Bronchial epithelial cell (primary cell): ENCODE measurements around the gene DIAPH3. TPM values are rescaled to one million over a fixed set of nuclear protein-coding genes. Genes with fewer than 3 reads are reported as not detected.

Source experiments
- DNase-seq: peaks from one replicate; pipeline ENCODE4 v3.0.0-alpha.2; 2010; ENCODE audit warnings: low read depth
- FAIRE-seq: peaks from 2 replicates; lab custom pipeline; 2011; peaks lifted over from hg19 to GRCh38; lab: Jason Lieb, UNC
- H3K27me3 ChIP-seq: 2 replicates; pipeline ENCODE4 v1.5.1; 2011; ENCODE audit warnings: low read length; ENCODE audit not compliant: control insufficient read depth, insufficient read depth
- H3K36me3 ChIP-seq: 2 replicates; pipeline ENCODE4 v1.5.1; 2011; ENCODE audit warnings: low read length; ENCODE audit not compliant: control insufficient read depth, insufficient read depth
- H3K4me3 ChIP-seq: 2 replicates; pipeline ENCODE4 v1.5.1; 2011; ENCODE audit warnings: mild to moderate bottlenecking, low read depth, low read length, control low read depth
- CTCF ChIP-seq: IDR thresholded peaks from 2 replicates; pipeline ENCODE4 v1.5.1; 2011; ENCODE audit warnings: mild to moderate bottlenecking, moderate library complexity, low read length, control low read depth, inconsistent platforms; ENCODE audit not compliant: insufficient read depth, severe bottlenecking
- total RNA-seq: library from RNA; depleted of rRNA; stranded (reverse); fragments of >200 nt; gene quantifications from 2 replicates; pipeline ENCODE4 v1.2.1, GENCODE V29; 2014

DIAPH3 gene
- total RNA-seq, 1 donor from 2014 or later = 0.26 TPM

- Histone ChIP-seq H3K36me3 (no peaks in the 10 kb centered on the region), H3K27me3 (no peaks in the 10 kb centered on the region), H3K4me3 (no peak overlapping the region)
- FAIRE-seq = no peak
- no peak for DNase-seq
- no peak for TF ChIP-seq CTCF
Observed at GRCh38 chr13:60158321-60158801, 5.4 kb downstream of the DIAPH3 start.

GRCh38 chr13:60155978-60156377 is 7.8 kb downstream of the DIAPH3 start:
- no peaks in the 10 kb centered on the region for H3K27me3 ChIP-seq
- no peak for TF ChIP-seq CTCF
- DNase-seq (no peak), FAIRE-seq (no peak)
- H3K4me3 ChIP-seq = no peak overlapping the region
- H3K36me3 ChIP-seq = no peaks in the 10 kb centered on the region

- no peak for TF ChIP-seq CTCF
- DNase-seq = no peak
- H3K36me3 ChIP-seq = no peaks in the 10 kb centered on the region
- FAIRE-seq = no peak
- H3K27me3 ChIP-seq = no peaks in the 10 kb centered on the region
- H3K4me3 ChIP-seq = no peak overlapping the region
Observed at GRCh38 chr13:60152904-60153303, 10.8 kb downstream of the DIAPH3 start.

GRCh38 chr13:60152114-60152513 is 11.6 kb downstream of the DIAPH3 start:
- no peaks in the 10 kb centered on the region for H3K27me3 ChIP-seq
- FAIRE-seq (no peak), DNase-seq (peak; percentile 22)
- H3K36me3 ChIP-seq = no peaks in the 10 kb centered on the region
- no peak overlapping the region for H3K4me3 ChIP-seq
- no peak for TF ChIP-seq CTCF

- H3K27me3 ChIP-seq = no peaks in the 10 kb centered on the region
- DNase-seq = no peak
- FAIRE-seq = no peak
- no peak overlapping the region for H3K4me3 ChIP-seq
- no peak for TF ChIP-seq CTCF
- no peaks in the 10 kb centered on the region for H3K36me3 ChIP-seq
Observed at GRCh38 chr13:60150538-60150937, 13.2 kb downstream of the DIAPH3 start.

- no peak for DNase-seq
- no peak for TF ChIP-seq CTCF
- H3K4me3 ChIP-seq = no peak overlapping the region
- no peaks in the 10 kb centered on the region for H3K27me3 ChIP-seq
- no peak for FAIRE-seq
- no peaks in the 10 kb centered on the region for H3K36me3 ChIP-seq
Observed at GRCh38 chr13:60148918-60149317, 14.8 kb downstream of the DIAPH3 start.
